Measurements from ENCODE around the gene BHLHA15.

BHLHA15 gene

DNA sequence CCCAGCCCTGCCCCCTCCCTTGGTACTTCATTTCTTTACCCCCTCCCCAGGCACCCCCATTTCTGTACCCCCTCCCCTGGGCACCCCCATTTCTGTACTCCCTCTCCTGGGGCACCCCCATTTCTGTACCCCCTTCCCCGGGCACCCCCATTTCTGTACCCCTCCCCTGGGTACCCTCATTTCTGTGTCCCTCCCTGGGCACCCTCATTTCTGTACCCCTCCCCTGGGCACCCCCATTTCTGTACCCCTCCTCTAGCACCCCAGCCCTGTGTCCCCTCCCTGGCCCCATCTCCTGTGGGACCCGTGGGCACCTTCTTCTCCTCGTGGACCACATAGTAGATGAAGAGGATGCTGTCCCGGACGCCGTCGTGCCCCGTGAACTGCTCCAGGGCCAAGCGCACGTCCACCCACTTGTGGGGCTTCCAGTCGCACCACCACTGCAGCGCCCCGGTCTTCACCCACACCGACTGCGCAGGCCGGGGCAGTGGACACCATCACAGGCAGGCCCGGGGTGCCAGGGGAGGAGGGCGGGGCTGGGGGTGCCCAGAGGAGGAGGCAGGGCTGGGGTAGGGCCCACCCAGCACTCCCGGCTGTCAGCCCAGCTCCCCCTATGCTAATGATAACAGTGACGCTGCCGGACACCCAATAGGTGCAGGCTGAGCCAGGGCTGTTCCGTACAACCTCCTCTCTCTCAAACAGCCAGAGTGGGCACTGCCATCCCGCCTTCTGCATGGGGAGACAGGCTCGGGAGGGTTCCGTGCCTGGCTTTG lies 20.4 kb downstream of the BHLHA15 start:
- TF ChIP-seq ZNF792 (tag by site-specific recombination; IDR thresholded peaks at IDR 0.05), result no peak
- no peak for TF ChIP-seq ZNF677 (tag by site-specific recombination; IDR thresholded peaks at IDR 0.05)
- no peak for TF ChIP-seq ZNF121 (tag by site-specific recombination; IDR thresholded peaks at IDR 0.05)
- TF ChIP-seq, protein P1, sequence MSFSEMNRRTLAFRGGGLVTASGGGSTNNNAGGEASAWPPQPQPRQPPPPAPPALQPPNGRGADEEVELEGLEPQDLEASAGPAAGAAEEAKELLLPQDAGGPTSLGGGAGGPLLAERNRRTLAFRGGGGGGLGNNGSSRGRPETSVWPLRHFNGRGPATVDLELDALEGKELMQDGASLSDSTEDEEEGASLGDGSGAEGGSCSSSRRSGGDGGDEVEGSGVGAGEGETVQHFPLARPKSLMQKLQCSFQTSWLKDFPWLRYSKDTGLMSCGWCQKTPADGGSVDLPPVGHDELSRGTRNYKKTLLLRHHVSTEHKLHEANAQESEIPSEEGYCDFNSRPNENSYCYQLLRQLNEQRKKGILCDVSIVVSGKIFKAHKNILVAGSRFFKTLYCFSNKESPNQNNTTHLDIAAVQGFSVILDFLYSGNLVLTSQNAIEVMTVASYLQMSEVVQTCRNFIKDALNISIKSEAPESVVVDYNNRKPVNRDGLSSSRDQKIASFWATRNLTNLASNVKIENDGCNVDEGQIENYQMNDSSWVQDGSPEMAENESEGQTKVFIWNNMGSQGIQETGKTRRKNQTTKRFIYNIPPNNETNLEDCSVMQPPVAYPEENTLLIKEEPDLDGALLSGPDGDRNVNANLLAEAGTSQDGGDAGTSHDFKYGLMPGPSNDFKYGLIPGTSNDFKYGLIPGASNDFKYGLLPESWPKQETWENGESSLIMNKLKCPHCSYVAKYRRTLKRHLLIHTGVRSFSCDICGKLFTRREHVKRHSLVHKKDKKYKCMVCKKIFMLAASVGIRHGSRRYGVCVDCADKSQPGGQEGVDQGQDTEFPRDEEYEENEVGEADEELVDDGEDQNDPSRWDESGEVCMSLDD (tag by site-specific recombination; IDR thresholded peaks at IDR 0.05), result peak; percentile 92
- TF ChIP-seq ZNF549 (tag by site-specific recombination; IDR thresholded peaks at IDR 0.05), result no peak
- Histone ChIP-seq H3K9me3 (ENCODE audit: control insufficient read depth, insufficient read depth, low read depth, low read length) (no peaks in the 10 kb centered on the region), H3K27ac (ENCODE audit: extremely low read depth, low read depth, low read length) (no peak overlapping the region)

DNA sequence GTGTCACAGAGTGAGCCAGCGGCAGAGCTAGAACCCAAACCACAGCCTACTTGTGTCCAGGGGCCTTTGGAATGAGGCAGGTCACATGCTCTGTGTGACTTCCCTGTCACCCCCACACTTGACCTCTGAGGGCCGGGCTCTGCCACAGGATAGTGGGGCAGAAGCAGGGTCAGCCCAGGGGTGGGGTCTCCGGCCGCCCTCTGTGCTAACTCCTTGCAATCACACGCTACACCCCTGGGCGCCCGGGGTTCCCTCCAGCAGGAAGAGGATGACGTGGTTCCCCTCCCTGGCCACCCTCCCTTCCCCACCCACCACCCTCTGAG lies 21.0 kb downstream of the BHLHA15 start:
- H3K4me1 ChIP-seq (ENCODE audit: control insufficient read depth, insufficient read depth, low read length), result no peaks in the 10 kb centered on the region
- H3K4me3 ChIP-seq (ENCODE audit: low read depth, low read length), result no peak overlapping the region
- ChIA-PET POLR2A (no interaction called here), CTCF (interaction anchor here (0.6 to 0.7 kb wide), 3 partner anchors 10 to 1863 kb away, joined by 3 read pairs; no protein-coding TSS in a partner anchor)
- H3K36me3 ChIP-seq (ENCODE audit: control insufficient read depth in 2 of 2, insufficient read depth in 1 of 2, low read length in 2 of 2), result peaks cover 0 to 3% of the 10 kb centered on the region in 2 experiments; a peak in 1 of 3 replicates
- TF ChIP-seq ZNF404 (tag by site-specific recombination; IDR thresholded peaks at IDR 0.05), result no peak
- no peak overlapping the region for H3K27ac ChIP-seq (ENCODE audit: extremely low read depth, low read depth, low read length)
- H3K9me3 ChIP-seq (ENCODE audit: control insufficient read depth, insufficient read depth, low read depth, low read length), result no peaks in the 10 kb centered on the region

More for the DNA sequence above, 20.4 kb downstream of the BHLHA15 start:
- ChIA-PET CTCF (interaction anchor here (0.6 kb wide), 1 partner anchor 1862 kb away, joined by 3 read pairs; no protein-coding TSS in a partner anchor), POLR2A (no interaction called here)
- Histone ChIP-seq H3K4me3 (ENCODE audit: low read depth, low read length) (no peak overlapping the region), H3K4me1 (ENCODE audit: control insufficient read depth, insufficient read depth, low read length) (no peaks in the 10 kb centered on the region), H3K36me3 (ENCODE audit: control insufficient read depth in 2 of 2, insufficient read depth in 1 of 2, low read length in 2 of 2) (peaks cover 0 to 3% of the 10 kb centered on the region in 2 experiments; a peak in 1 of 3 replicates)

DNA sequence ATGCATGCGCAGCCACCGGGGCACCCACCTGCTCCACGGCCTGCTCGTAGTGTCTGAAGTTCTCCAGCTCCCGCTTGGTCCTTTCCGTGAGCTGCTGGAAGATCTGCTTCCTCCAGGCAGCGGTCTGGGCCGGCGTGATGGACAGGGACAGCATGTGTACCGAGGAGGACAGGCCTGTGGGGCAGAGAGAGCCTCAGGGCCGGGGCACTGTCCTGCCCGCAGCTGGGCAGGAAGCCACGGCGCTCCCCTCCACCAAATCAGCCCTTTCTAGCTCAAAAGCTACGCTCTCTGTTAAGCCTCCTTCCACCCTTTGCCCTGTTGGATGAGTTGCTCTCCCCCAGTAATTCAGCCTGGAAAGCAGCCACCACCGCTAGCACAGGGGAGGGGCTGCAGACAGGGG lies 21.6 kb downstream of the BHLHA15 start:
- H3K4me3 ChIP-seq (ENCODE audit: low read depth, low read length), result no peak overlapping the region
- H3K9me3 ChIP-seq (ENCODE audit: control insufficient read depth, insufficient read depth, low read depth, low read length), result no peaks in the 10 kb centered on the region
- no peaks in the 10 kb centered on the region; a peak in 1 of 3 replicates for H3K36me3 ChIP-seq (ENCODE audit: control insufficient read depth in 2 of 2, insufficient read depth in 1 of 2, low read length in 2 of 2)
- TF ChIP-seq ZNF585B (tag by site-specific recombination; IDR thresholded peaks at IDR 0.05) (no peak), ZBTB7A (tag by site-specific recombination; IDR thresholded peaks at IDR 0.05; ENCODE audit: low read depth) (no peak), HOXA7 (CRISPR knock-in tag; IDR thresholded peaks at IDR 0.05; ENCODE audit: borderline replicate concordance) (no peak), ZNF621 (tag by site-specific recombination; IDR thresholded peaks at IDR 0.05) (no peak), ZNF558 (tag by site-specific recombination; IDR thresholded peaks at IDR 0.05) (no peak)
- TF ChIP-seq, protein P2, sequence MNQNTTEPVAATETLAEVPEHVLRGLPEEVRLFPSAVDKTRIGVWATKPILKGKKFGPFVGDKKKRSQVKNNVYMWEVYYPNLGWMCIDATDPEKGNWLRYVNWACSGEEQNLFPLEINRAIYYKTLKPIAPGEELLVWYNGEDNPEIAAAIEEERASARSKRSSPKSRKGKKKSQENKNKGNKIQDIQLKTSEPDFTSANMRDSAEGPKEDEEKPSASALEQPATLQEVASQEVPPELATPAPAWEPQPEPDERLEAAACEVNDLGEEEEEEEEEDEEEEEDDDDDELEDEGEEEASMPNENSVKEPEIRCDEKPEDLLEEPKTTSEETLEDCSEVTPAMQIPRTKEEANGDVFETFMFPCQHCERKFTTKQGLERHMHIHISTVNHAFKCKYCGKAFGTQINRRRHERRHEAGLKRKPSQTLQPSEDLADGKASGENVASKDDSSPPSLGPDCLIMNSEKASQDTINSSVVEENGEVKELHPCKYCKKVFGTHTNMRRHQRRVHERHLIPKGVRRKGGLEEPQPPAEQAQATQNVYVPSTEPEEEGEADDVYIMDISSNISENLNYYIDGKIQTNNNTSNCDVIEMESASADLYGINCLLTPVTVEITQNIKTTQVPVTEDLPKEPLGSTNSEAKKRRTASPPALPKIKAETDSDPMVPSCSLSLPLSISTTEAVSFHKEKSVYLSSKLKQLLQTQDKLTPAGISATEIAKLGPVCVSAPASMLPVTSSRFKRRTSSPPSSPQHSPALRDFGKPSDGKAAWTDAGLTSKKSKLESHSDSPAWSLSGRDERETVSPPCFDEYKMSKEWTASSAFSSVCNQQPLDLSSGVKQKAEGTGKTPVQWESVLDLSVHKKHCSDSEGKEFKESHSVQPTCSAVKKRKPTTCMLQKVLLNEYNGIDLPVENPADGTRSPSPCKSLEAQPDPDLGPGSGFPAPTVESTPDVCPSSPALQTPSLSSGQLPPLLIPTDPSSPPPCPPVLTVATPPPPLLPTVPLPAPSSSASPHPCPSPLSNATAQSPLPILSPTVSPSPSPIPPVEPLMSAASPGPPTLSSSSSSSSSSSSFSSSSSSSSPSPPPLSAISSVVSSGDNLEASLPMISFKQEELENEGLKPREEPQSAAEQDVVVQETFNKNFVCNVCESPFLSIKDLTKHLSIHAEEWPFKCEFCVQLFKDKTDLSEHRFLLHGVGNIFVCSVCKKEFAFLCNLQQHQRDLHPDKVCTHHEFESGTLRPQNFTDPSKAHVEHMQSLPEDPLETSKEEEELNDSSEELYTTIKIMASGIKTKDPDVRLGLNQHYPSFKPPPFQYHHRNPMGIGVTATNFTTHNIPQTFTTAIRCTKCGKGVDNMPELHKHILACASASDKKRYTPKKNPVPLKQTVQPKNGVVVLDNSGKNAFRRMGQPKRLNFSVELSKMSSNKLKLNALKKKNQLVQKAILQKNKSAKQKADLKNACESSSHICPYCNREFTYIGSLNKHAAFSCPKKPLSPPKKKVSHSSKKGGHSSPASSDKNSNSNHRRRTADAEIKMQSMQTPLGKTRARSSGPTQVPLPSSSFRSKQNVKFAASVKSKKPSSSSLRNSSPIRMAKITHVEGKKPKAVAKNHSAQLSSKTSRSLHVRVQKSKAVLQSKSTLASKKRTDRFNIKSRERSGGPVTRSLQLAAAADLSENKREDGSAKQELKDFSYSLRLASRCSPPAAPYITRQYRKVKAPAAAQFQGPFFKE (tag by site-specific recombination; IDR thresholded peaks at IDR 0.05; ENCODE audit: borderline replicate concordance), result no peak
- no peaks in the 10 kb centered on the region for H3K4me1 ChIP-seq (ENCODE audit: control insufficient read depth, insufficient read depth, low read length)
- CTCF ChIA-PET, result interaction anchor here (0.7 kb wide), 2 partner anchors 9 to 62 kb away, joined by 3 read pairs; no protein-coding TSS in a partner anchor
- POLR2A ChIA-PET, result no interaction called here
- H3K27ac ChIP-seq (ENCODE audit: extremely low read depth, low read depth, low read length), result no peak overlapping the region

All from HEK293 (cell line).